Rectal smooth muscle tissue (tissue), 1 donor: ENCODE results near the gene GLCCI1.

ENCODE experiments used
- H3K27ac ChIP-seq: one replicate; pipeline ENCODE4 v1.7.0; 2013; ENCODE audit warnings: low read depth, low read length, inconsistent platforms
- H3K27me3 ChIP-seq: one replicate; pipeline ENCODE4 v1.7.0; 2013; ENCODE audit warnings: low read length; ENCODE audit not compliant: control insufficient read depth, insufficient read depth
- H3K36me3 ChIP-seq: one replicate; pipeline ENCODE4 v1.7.0; 2013; ENCODE audit warnings: low read length; ENCODE audit not compliant: control insufficient read depth, insufficient read depth
- H3K4me1 ChIP-seq: one replicate; pipeline ENCODE4 v1.7.0; 2013; ENCODE audit warnings: low read length; ENCODE audit not compliant: control insufficient read depth, insufficient read depth
- H3K4me3 ChIP-seq: one replicate; pipeline ENCODE4 v1.7.0; 2013; ENCODE audit warnings: low read length
- H3K9ac ChIP-seq: one replicate; pipeline ENCODE4 v1.7.0; 2013; ENCODE audit warnings: low read length

Gene GLCCI1

GRCh38 chr7:8005279-8005678 lies 36.7 kb downstream of the GLCCI1 start:
- peaks cover 5% of the 10 kb centered on the region for H3K36me3 ChIP-seq
- H3K4me3 ChIP-seq = no peak overlapping the region
- no peak overlapping the region for H3K9ac ChIP-seq
- no peaks in the 10 kb centered on the region for H3K4me1 ChIP-seq
- no peaks in the 10 kb centered on the region for H3K27me3 ChIP-seq
- no peak overlapping the region for H3K27ac ChIP-seq

- no peaks in the 10 kb centered on the region for H3K4me1 ChIP-seq
- H3K4me3 ChIP-seq = no peak overlapping the region
- no peak overlapping the region for H3K9ac ChIP-seq
- H3K36me3 ChIP-seq = no peaks in the 10 kb centered on the region
- H3K27me3 ChIP-seq = no peaks in the 10 kb centered on the region
- no peak overlapping the region for H3K27ac ChIP-seq
Measured at GRCh38 chr7:8014399-8014798, 45.8 kb downstream of the GLCCI1 start.

- Histone ChIP-seq H3K9ac (no peak overlapping the region), H3K36me3 (no peaks in the 10 kb centered on the region), H3K4me1 (no peaks in the 10 kb centered on the region), H3K27me3 (no peaks in the 10 kb centered on the region), H3K4me3 (no peak overlapping the region), H3K27ac (no peak overlapping the region)
Measured at GRCh38 chr7:8015100-8015745, 46.6 kb downstream of the GLCCI1 start.

GRCh38 chr7:8015746-8016120 lies 47.1 kb downstream of the GLCCI1 start:
- H3K4me3 ChIP-seq = no peak overlapping the region
- no peak overlapping the region for H3K27ac ChIP-seq
- no peak overlapping the region for H3K9ac ChIP-seq
- no peaks in the 10 kb centered on the region for H3K27me3 ChIP-seq
- H3K4me1 ChIP-seq = no peaks in the 10 kb centered on the region
- no peaks in the 10 kb centered on the region for H3K36me3 ChIP-seq

GRCh38 chr7:8017423-8017822 lies 48.8 kb downstream of the GLCCI1 start:
- Histone ChIP-seq H3K4me1 (no peaks in the 10 kb centered on the region), H3K27me3 (no peaks in the 10 kb centered on the region), H3K27ac (no peak overlapping the region), H3K36me3 (no peaks in the 10 kb centered on the region), H3K9ac (no peak overlapping the region), H3K4me3 (no peak overlapping the region)

GRCh38 chr7:8018961-8019360 lies 50.4 kb downstream of the GLCCI1 start:
- H3K9ac ChIP-seq = no peak overlapping the region
- H3K4me1 ChIP-seq = no peaks in the 10 kb centered on the region
- H3K36me3 ChIP-seq = no peaks in the 10 kb centered on the region
- H3K27ac ChIP-seq = no peak overlapping the region
- H3K4me3 ChIP-seq = no peak overlapping the region
- no peaks in the 10 kb centered on the region for H3K27me3 ChIP-seq

GRCh38 chr7:8022628-8023027 lies 54.0 kb downstream of the GLCCI1 start:
- Histone ChIP-seq H3K27ac (no peak overlapping the region), H3K9ac (no peak overlapping the region), H3K36me3 (peaks cover 2% of the 10 kb centered on the region), H3K4me3 (no peak overlapping the region), H3K27me3 (no peaks in the 10 kb centered on the region), H3K4me1 (no peaks in the 10 kb centered on the region)

- Histone ChIP-seq H3K36me3 (peaks cover 2% of the 10 kb centered on the region), H3K9ac (no peak overlapping the region), H3K4me3 (no peak overlapping the region), H3K27me3 (no peaks in the 10 kb centered on the region), H3K4me1 (no peaks in the 10 kb centered on the region), H3K27ac (no peak overlapping the region)
Measured at GRCh38 chr7:8035192-8035591, 66.6 kb downstream of the GLCCI1 start.

- Histone ChIP-seq H3K4me1 (no peaks in the 10 kb centered on the region), H3K9ac (no peak overlapping the region), H3K27me3 (no peaks in the 10 kb centered on the region), H3K36me3 (peaks cover 2% of the 10 kb centered on the region), H3K4me3 (no peak overlapping the region), H3K27ac (no peak overlapping the region)
Measured at GRCh38 chr7:8035647-8036518, 67.3 kb downstream of the GLCCI1 start.

GRCh38 chr7:8037151-8037550 lies 68.6 kb downstream of the GLCCI1 start:
- Histone ChIP-seq H3K27me3 (no peaks in the 10 kb centered on the region), H3K4me1 (no peaks in the 10 kb centered on the region), H3K9ac (no peak overlapping the region), H3K36me3 (peaks cover 2% of the 10 kb centered on the region), H3K27ac (no peak overlapping the region), H3K4me3 (no peak overlapping the region)

- Histone ChIP-seq H3K36me3 (no peaks in the 10 kb centered on the region), H3K4me1 (no peaks in the 10 kb centered on the region), H3K27me3 (no peaks in the 10 kb centered on the region), H3K4me3 (no peak overlapping the region), H3K9ac (no peak overlapping the region), H3K27ac (no peak overlapping the region)
Measured at GRCh38 chr7:8040768-8041369, 72.3 kb downstream of the GLCCI1 start.

GRCh38 chr7:8042796-8043535 lies 74.4 kb downstream of the GLCCI1 start:
- H3K27ac ChIP-seq = no peak overlapping the region
- no peak overlapping the region for H3K9ac ChIP-seq
- no peaks in the 10 kb centered on the region for H3K36me3 ChIP-seq
- H3K27me3 ChIP-seq = no peaks in the 10 kb centered on the region
- no peak overlapping the region for H3K4me3 ChIP-seq
- no peaks in the 10 kb centered on the region for H3K4me1 ChIP-seq
